DOHH2 (cell line): ENCODE measurements around the gene PRSS8.

ENCODE experiments used
- H3F3A ChIP-seq: fragments of 200-600 bp; sonication (generic), shearing (Covaris generic); 2 replicates; pipeline ENCODE4 v1.6.0; 2016; ENCODE audit warnings: antibody characterized with exemption, mild to moderate bottlenecking; ENCODE audit not compliant: control insufficient read depth, insufficient read depth
- H3K27ac ChIP-seq: fragments of 200-600 bp; sonication (generic); 2 replicates; pipeline ENCODE4 v1.5.1; 2014; ENCODE audit warnings: low read depth, mild to moderate bottlenecking, low read length, moderate library complexity
- H3K27me3 ChIP-seq: fragments of 200-600 bp; sonication (generic); 2 replicates; pipeline ENCODE4 v1.6.1; 2014; ENCODE audit warnings: mild to moderate bottlenecking, low read length, mixed read lengths; ENCODE audit not compliant: control insufficient read depth
- H3K36me3 ChIP-seq: fragments of 200-600 bp; sonication (generic); 2 replicates; pipeline ENCODE4 v1.6.1; 2014; ENCODE audit warnings: mild to moderate bottlenecking, low read length, moderate library complexity, mixed read lengths; ENCODE audit not compliant: control insufficient read depth
- H3K4me1 ChIP-seq: fragments of 200-600 bp; sonication (generic); 2 replicates; pipeline ENCODE4 v1.6.1; 2014; ENCODE audit warnings: mild to moderate bottlenecking, low read length, mixed read lengths; ENCODE audit not compliant: control insufficient read depth
- H3K4me2 ChIP-seq: fragments of 200-600 bp; sonication (generic); 2 replicates; pipeline ENCODE4 v1.6.0; 2014; ENCODE audit warnings: mild to moderate bottlenecking, low read length, moderate library complexity
- H3K4me3 ChIP-seq: fragments of 200-600 bp; sonication (generic); 2 replicates; pipeline ENCODE4 v1.5.1; 2014; ENCODE audit warnings: mild to moderate bottlenecking, low read length, mixed read lengths
- H3K79me2 ChIP-seq: fragments of 200-600 bp; sonication (generic); 2 replicates; pipeline ENCODE4 v1.6.1; 2014; ENCODE audit warnings: mild to moderate bottlenecking, low read length, mixed read lengths; ENCODE audit not compliant: control insufficient read depth
- H3K9me2 ChIP-seq: fragments of 200-600 bp; sonication (generic); replicated peaks from 2 replicates; pipeline ENCODE4 v1.6.1; 2014; ENCODE audit warnings: mild to moderate bottlenecking, low read length, mixed read lengths; ENCODE audit not compliant: control insufficient read depth
- H3K9me3 ChIP-seq: fragments of 200-600 bp; sonication (generic); 2 replicates; pipeline ENCODE4 v1.6.1; 2014; ENCODE audit warnings: antibody characterized with exemption, low read length, mixed read lengths; ENCODE audit not compliant: control insufficient read depth, insufficient read depth
- H4K20me1 ChIP-seq: fragments of 200-600 bp; sonication (generic); 2 replicates; pipeline ENCODE4 v1.6.0; 2014; ENCODE audit warnings: low read depth, mild to moderate bottlenecking, antibody characterized with exemption, low read length, moderate library complexity; ENCODE audit not compliant: control insufficient read depth, insufficient read depth
- CTCF ChIP-seq: fragments of 200-600 bp; sonication (generic); IDR thresholded peaks from one replicate; pipeline ENCODE4 v1.5.1; 2014; ENCODE audit warnings: antibody characterized with exemption, mild to moderate bottlenecking, low read depth, low read length; ENCODE audit not compliant: poor library complexity, severe bottlenecking
- EZH2phosphoT487 ChIP-seq: fragments of 200-600 bp; sonication (generic); IDR thresholded peaks from 2 replicates; pipeline ENCODE4 v1.6.1; 2017; ENCODE audit warnings: borderline replicate concordance, mild to moderate bottlenecking, antibody characterized with exemption, low read length, moderate library complexity, mixed read lengths

PRSS8 gene

DNA sequence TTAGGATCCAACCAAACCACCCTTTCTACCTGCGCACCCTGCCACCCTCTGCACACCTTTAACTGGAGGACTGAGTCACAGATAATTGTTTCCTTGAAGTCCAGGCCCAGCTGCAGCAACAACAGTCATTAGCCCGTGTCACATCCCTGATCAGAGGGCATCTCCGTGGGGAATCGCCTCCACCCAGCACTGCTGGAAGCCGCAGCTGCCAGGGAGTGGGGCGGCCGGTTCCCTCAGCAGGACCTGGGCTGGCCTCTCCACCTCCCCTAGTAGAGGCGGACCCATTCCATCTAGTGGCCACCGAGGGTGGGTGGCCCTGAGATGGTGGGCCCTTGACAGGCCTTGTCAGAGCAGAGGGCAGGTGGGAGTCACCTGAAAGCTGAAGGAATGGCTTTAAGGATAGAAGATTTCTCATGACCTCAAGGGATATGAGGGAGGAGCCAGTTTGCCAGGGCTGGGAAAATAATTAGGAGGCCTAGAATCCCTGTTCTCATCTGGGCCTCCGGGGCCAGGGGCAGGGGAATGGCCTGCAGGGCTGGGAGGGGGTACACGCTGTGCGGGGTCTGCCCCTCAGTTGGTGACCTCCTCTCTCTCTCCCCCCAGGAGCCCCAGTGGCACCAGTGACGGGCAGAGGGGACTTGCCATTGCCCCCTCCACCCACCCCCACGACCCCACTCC is 53.0 kb downstream of the PRSS8 start:
- no peaks in the 10 kb centered on the region for H3F3A ChIP-seq
- H3K79me2 ChIP-seq = peaks cover 37% of the 10 kb centered on the region
- no peak overlapping the region for H3K4me2 ChIP-seq
- H3K4me3 ChIP-seq = no peak overlapping the region
- no peaks in the 10 kb centered on the region for H3K9me2 ChIP-seq
- H3K9me3 ChIP-seq = no peaks in the 10 kb centered on the region
- no peaks in the 10 kb centered on the region for H3K27me3 ChIP-seq
- H3K27ac ChIP-seq = no peak overlapping the region
- no peak for TF ChIP-seq EZH2phosphoT487
- TF ChIP-seq CTCF = no peak
- peaks cover 75% of the 10 kb centered on the region for H3K36me3 ChIP-seq
- H3K4me1 ChIP-seq = peaks cover 3% of the 10 kb centered on the region; the same call in 1 of the 2 replicates
- H4K20me1 ChIP-seq = 0 out of 2 replicates have a peak, but pooled peaks cover 4% of the 10 kb centered on the region
